Measurements from ENCODE around the gene C16orf89.
"Not testable (repeated sequence)": the region's sequence is repeated elsewhere in the genome, so short reads cannot be mapped to it uniquely, and the experiment has no call there.

C16orf89 gene

GRCh38 chr16:5093746-5094145 is 28.0 kb upstream of the C16orf89 start:
- not testable (repeated sequence) for H3K4me3 ChIP-seq; H3K9ac ChIP-seq (ENCODE audit: insufficient read length); H3K36me3 ChIP-seq (ENCODE audit: insufficient read depth, low read length); DNase-seq (ENCODE audit: low read depth, low spot score); H3K27ac ChIP-seq; H3K9me3 ChIP-seq (ENCODE audit: low read depth, low read length)

- H3K4me3 ChIP-seq; H3K36me3 ChIP-seq (ENCODE audit: insufficient read depth, low read length); H3K9me3 ChIP-seq (ENCODE audit: low read depth, low read length); DNase-seq (ENCODE audit: low read depth, low spot score); H3K9ac ChIP-seq (ENCODE audit: insufficient read length); H3K27ac ChIP-seq: not testable (repeated sequence)
Observed at GRCh38 chr16:5093081-5093480, 27.3 kb upstream of the C16orf89 start.

- not testable (repeated sequence) for H3K4me3 ChIP-seq; H3K9ac ChIP-seq (ENCODE audit: insufficient read length); H3K27ac ChIP-seq; H3K36me3 ChIP-seq (ENCODE audit: insufficient read depth, low read length); H3K9me3 ChIP-seq (ENCODE audit: low read depth, low read length); DNase-seq (ENCODE audit: low read depth, low spot score)
Observed at GRCh38 chr16:5090592-5090991, 24.8 kb upstream of the C16orf89 start.

- not testable (repeated sequence) for DNase-seq (ENCODE audit: low read depth, low spot score); H3K27ac ChIP-seq; H3K9me3 ChIP-seq (ENCODE audit: low read depth, low read length); H3K4me3 ChIP-seq; H3K9ac ChIP-seq (ENCODE audit: insufficient read length); H3K36me3 ChIP-seq (ENCODE audit: insufficient read depth, low read length)
Observed at GRCh38 chr16:5089911-5090555, 24.3 kb upstream of the C16orf89 start.

- not testable (repeated sequence) for H3K9ac ChIP-seq (ENCODE audit: insufficient read length); DNase-seq (ENCODE audit: low read depth, low spot score); H3K4me3 ChIP-seq; H3K27ac ChIP-seq; H3K36me3 ChIP-seq (ENCODE audit: insufficient read depth, low read length); H3K9me3 ChIP-seq (ENCODE audit: low read depth, low read length)
Observed at GRCh38 chr16:5088936-5089335, 23.2 kb upstream of the C16orf89 start.

- not testable (repeated sequence) for H3K36me3 ChIP-seq (ENCODE audit: insufficient read depth, low read length); H3K27ac ChIP-seq; H3K9me3 ChIP-seq (ENCODE audit: low read depth, low read length); H3K9ac ChIP-seq (ENCODE audit: insufficient read length); DNase-seq (ENCODE audit: low read depth, low spot score); H3K4me3 ChIP-seq
Observed at GRCh38 chr16:5088086-5088790, 22.5 kb upstream of the C16orf89 start.

GRCh38 chr16:5085716-5086115 is 20.0 kb upstream of the C16orf89 start:
- H3K36me3 ChIP-seq (ENCODE audit: insufficient read depth, low read length); H3K9me3 ChIP-seq (ENCODE audit: low read depth, low read length); H3K27ac ChIP-seq; H3K4me3 ChIP-seq; DNase-seq (ENCODE audit: low read depth, low spot score); H3K9ac ChIP-seq (ENCODE audit: insufficient read length): not testable (repeated sequence)

- not testable (repeated sequence) for H3K36me3 ChIP-seq (ENCODE audit: insufficient read depth, low read length); H3K27ac ChIP-seq; H3K4me3 ChIP-seq; H3K9ac ChIP-seq (ENCODE audit: insufficient read length); H3K9me3 ChIP-seq (ENCODE audit: low read depth, low read length); DNase-seq (ENCODE audit: low read depth, low spot score)
Observed at GRCh38 chr16:5084802-5085201, 19.0 kb upstream of the C16orf89 start.

GRCh38 chr16:5084099-5084731 is 18.5 kb upstream of the C16orf89 start:
- H3K9ac ChIP-seq (ENCODE audit: insufficient read length); H3K36me3 ChIP-seq (ENCODE audit: insufficient read depth, low read length); DNase-seq (ENCODE audit: low read depth, low spot score); H3K27ac ChIP-seq; H3K9me3 ChIP-seq (ENCODE audit: low read depth, low read length); H3K4me3 ChIP-seq: not testable (repeated sequence)

- H3K27ac ChIP-seq; DNase-seq (ENCODE audit: low read depth, low spot score); H3K9ac ChIP-seq (ENCODE audit: insufficient read length); H3K9me3 ChIP-seq (ENCODE audit: low read depth, low read length); H3K36me3 ChIP-seq (ENCODE audit: insufficient read depth, low read length); H3K4me3 ChIP-seq: not testable (repeated sequence)
Observed at GRCh38 chr16:5083646-5084045, 17.9 kb upstream of the C16orf89 start.

GRCh38 chr16:5080996-5081395 is 15.2 kb upstream of the C16orf89 start:
- not testable (repeated sequence) for H3K36me3 ChIP-seq (ENCODE audit: insufficient read depth, low read length)

GRCh38 chr16:5080461-5080860 is 14.7 kb upstream of the C16orf89 start:
- H3K9ac ChIP-seq (ENCODE audit: insufficient read length); H3K27ac ChIP-seq; H3K36me3 ChIP-seq (ENCODE audit: insufficient read depth, low read length): not testable (repeated sequence)

More at GRCh38 chr16:5080996-5081395, 15.2 kb upstream of the C16orf89 start:
- not testable (repeated sequence) for H3K27ac ChIP-seq; DNase-seq (ENCODE audit: low read depth, low spot score); H3K9me3 ChIP-seq (ENCODE audit: low read depth, low read length); H3K9ac ChIP-seq (ENCODE audit: insufficient read length); H3K4me3 ChIP-seq

More at GRCh38 chr16:5080461-5080860, 14.7 kb upstream of the C16orf89 start:
- not testable (repeated sequence) for DNase-seq (ENCODE audit: low read depth, low spot score); H3K9me3 ChIP-seq (ENCODE audit: low read depth, low read length); H3K4me3 ChIP-seq
